HG02870 (cell line): ENCODE measurements around the gene SYN1.

Experiments used
- ATAC-seq: cut with Tn5 transposase; IDR thresholded peaks from one replicate; pipeline ENCODE4 v1.9.1; 2021; ENCODE audit warnings: mild to moderate bottlenecking, moderate library complexity; ENCODE audit not compliant: unreplicated experiment

SYN1 gene

DNA sequence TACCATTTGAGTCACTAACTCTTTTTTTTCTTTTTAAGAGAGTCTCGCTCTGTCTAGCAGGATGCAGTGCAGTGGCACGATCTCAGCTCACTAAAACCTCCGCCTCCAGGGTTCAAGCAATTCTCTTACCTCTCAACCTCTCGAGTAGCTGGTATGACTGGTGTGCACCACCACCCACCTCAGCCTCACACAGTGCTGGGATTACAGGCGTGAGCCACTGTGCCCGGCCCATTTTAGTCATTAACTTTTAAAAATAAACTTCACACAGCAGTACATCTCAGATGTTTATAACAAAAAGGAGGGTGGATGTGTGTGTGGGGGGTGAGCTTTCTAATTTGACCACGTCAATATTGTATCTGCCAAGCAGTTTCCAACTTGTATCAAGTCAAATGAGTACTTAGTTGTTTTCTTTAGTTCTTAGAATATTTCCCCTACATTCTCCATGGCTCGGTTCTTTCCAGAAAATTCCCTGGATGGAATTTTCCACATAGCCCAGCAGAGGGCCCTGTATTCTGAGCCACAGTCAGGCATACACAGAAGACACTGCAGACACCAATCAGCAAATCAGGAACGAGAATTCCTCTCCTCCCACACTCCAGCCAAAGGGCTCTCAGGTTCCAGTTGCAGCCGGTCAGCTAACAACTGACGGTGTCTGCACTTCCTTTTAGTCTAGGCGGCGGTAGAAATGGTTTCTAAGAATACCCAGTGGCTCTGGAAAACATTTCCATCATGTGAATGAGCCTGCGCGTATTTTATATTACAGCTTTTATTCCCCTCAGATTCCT, 78.7 kb downstream of the SYN1 start:
- no peak for ATAC-seq

DNA sequence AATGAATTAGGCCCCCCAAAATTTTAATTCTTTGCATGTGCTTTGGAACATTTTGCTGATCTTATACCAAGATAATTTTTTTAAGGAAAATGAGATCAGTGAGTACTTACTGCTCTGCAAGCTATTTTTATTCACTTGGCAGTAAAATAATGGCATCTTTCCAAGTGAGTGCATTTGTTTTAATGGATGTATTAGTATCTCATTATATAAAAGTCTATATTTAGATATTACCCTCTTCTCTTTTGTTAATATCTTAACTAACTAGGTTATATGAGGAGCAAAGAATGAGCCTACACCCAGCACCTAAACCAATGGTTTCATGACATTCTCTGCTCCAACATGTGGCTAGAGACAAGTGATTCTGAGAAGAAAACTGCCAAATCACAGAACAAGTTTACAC, 79.8 kb downstream of the SYN1 start:
- no peak for ATAC-seq

DNA sequence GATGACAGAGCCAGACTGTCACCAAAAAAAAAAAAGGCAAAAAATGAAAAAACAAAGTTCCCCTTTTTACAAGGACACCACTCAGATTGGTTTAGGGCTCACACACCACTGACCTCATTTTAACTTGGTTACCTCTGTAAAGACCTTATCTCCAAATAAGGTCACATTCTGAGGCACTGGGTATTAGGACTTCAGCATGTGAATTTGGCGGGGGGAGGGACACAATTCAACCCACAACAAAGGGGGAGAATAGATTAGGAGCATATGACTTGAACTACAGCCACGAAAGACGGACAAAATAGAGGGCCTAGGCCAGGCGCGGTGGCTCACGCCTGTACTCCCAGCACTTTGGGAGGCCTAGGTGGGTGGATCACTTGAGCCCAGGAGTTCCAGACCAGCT, 89.6 kb downstream of the SYN1 start:
- no peak for ATAC-seq

DNA sequence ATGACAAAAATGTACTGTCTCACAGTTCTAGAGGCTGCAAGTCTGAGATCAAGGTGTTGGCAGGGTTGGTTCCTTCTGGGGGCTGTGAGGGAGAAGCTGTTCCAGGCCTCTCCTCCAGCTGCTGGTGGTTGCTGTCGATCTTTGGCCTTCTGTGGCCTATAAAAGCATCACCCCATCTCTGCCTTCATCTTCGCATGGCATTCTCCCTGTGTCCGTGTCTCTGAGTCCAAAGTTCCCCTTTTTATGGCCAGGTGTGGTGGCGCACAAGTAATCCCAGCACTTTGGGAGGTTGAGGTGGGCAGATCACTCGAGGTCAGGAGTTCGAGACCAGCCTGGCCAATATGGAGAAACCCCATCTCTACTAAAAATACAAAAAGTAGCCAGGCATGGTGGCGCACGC, 90.1 kb downstream of the SYN1 start:
- no peak for ATAC-seq

DNA sequence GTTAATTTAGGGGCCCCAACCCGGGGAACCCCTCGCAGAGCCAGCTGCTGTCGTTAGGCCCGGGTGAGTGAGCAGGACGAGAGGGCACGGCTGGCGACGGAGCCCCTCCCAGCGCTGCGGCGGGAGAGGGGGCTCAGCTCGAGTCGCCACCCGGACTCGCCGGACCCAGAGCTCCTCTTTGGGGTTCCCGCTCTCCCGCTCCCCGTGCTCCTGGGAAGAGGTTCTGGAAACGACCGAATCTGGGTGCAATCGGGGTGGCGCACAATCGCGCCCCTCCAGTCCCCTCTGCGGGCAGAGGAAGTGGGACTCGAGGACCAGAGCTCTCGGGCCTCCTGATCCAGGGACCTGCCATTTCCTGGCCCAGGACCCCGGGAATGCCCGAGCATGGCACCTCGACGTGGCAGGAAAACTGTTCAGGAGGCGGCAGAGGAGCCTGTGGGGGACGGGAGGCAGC, 95.9 kb downstream of the SYN1 start:
- no peak for ATAC-seq

DNA sequence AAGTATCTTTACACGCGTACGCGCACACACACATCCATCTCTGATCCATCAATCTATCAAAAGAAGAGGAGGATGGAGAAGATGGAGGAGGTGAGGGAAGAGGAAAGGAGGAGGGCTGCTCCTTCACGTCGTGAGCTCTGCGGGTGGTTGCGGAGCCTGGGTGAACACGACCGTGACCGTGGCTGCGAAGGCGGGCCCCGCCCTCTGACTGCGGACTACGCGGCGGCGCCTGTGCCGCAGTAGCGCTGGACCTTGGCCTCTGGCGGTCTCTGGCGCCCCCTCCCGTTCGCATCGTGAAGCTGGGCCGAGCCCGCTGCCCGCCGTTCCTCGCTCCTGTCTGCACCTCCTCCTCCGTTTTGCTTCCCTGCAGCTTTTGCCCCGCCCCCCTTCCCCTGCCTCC, 96.4 kb downstream of the SYN1 start:
- ATAC-seq, result no peak
